NCI-H526 (cell line): ENCODE measurements around the gene DNAH17.

ENCODE experiments used
- DNase-seq, 2 experiments: peaks; one replicate each; lab custom pipeline; 2025; lab: John Stamatoyannopoulos, UW

Gene DNAH17

DNA sequence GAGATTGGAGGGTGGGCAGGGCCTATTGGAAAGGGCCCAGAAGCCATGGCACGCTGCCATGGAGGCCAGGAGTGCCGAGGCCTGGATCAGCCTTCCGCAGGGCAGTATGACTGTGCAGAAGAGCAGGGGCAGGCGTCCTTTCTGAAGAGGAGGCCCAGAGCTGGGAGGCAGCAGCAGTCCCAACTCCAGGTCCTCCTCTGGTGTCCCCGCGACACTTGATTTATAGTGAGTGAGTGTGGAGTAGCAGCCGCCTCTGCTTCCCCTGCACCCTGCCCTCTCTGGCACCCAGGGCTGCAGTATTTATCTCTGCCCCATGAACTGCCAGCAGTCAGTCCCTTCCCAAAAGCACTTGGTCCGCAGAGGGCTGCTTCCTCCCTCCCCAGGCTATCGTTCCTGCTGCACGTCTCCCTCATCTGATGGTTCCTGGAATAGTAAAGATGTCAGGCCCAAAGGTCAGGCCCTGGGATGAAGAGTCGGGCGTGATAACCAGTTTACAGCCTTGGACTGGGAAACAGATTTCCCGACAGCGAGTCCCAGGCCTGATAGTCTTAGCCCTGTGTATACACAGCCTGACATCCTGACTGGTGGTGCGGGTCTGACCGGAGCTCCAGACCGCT, 165.8 kb downstream of the DNAH17 start:
- no peak for DNase-seq

DNA sequence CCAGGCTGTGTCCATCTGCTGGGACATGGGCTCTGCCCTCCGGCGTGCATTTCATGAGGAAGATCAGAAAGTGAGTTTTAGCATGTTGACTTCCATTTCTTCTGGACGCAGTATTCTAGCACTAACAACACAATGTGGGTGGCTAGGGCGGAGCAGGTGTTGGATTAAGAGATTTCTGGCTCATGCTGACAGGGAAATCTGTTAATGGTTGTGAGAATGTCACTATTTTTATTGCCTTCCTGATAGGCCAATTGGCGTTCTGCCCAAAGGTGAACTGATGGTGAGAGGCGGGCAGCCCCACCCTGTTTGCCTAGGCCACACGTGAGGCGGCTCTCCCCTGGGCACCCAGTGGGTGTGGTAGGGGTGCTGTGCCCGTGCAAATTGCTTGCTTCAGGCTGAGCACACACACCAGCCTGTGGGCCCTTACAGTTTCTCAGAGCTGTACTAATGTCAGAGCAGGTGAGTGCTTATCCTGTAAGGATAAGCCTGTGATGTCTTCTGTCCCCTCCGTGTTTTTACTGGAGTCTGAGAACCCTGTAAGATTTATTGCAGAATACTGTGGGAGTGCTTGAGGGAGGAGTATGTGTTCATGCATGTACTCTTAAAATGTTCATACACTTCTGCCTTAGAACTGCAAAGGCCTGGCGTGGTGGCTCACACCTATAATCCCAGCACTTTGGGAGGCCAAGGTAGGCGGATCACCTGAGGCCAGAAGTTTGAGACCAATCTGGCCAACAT, 167.8 kb downstream of the DNAH17 start:
- peak in 1 of 2 experiments; percentile 41 for DNase-seq

- DNase-seq, result no peak
Measured at GRCh38 chr17:78408476-78409050, 168.6 kb downstream of the DNAH17 start.

- no peak for DNase-seq
Measured at GRCh38 chr17:78407387-78408000, 169.7 kb downstream of the DNAH17 start.

DNA sequence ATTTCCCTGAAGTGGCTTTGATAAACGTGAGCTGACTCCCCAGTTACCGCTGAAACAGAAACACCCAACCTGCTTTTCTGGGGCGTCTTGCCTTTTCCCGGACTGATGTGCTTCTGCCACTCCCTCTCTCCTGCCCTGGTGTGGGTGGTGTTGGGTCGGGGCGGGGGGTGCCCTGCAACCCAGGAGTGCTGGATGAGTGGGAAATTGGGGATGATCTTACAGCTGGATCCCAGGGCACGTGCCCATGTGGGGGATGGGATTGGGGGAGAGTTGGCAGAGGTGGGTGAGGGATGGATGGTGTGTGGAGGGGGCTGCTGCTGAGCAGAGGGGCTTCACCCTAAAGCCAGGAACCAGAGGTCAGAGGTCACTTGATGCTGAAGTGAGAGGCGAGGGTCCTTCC, 170.3 kb downstream of the DNAH17 start:
- DNase-seq, result no peak

- no peak for DNase-seq
Measured at GRCh38 chr17:78406396-78406795, 170.8 kb downstream of the DNAH17 start.

GRCh38 chr17:78403822-78404221, 173.4 kb downstream of the DNAH17 start:
- DNase-seq, result no peak

DNA sequence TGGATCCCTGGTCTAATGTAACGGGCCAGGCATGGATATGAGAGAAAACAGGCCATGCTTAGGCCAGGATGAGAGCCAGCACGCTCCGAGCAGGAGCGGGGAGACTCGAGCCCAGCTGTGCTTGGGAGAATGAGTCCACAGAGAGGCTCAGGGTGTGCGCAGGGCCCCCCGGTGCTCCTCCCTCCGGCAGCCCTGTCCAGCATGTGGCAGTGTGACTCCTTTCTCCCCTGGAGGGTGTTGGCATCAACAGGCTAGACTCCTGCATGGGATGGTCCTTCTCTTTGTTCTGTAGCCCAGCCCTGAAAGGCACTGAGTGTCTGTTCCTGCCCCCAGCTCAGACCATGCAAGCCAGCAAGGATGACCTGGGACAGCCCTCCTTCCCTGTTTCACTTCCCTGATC, 175.3 kb downstream of the DNAH17 start:
- no peak for DNase-seq

DNA sequence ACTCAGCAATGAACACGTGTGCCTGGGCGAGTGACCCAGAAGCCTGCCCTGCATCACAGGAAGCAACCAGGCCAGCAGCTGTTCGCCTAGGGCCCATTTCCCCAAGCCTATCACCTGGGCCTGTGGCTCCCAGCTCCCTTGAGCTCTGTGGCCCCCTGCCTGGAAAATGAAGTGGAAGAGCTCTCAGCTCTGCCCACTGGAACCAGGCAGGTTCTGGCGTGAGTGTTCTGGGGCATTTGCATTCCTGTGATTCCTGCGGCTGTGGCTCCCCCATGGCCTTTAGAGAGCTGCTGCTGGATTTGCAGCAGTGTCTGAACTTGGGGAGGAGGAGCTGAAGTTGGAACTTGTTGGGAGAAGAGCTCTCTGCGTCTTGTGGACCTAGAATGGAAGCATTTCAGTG, 175.9 kb downstream of the DNAH17 start:
- DNase-seq, result no peak

DNA sequence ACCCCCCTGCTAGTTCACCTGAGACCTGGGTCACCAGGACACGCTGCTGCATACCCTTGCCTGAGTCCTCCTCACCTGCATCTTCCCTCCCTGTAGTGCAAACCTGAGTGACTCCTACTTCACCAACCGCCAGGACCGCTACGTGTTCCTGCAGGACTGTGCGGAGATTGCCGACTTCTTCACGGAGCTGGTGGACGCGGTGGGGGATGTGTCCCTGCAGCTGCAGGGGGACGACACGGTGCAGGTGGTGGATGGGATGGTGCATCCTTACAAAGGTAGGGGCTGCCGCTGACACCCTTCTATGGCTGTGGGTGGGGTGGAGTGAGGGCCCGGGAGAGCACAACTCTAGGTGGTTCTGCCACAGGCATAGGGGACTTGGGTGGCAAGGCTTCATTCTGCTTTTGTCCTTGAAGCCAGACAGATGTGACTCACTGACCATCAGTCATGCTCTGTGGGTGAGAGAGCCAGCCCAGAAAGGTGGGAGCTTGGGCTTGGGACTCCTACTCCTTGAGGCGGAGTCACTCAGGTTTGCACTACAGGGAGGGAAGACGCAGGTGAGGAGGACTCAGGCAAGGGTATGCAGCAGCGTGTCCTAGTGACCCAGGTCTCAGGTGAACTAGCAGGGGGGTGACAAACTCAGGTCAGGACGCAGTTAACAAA, 176.5 kb downstream of the DNAH17 start:
- DNase-seq, result no peak

DNA sequence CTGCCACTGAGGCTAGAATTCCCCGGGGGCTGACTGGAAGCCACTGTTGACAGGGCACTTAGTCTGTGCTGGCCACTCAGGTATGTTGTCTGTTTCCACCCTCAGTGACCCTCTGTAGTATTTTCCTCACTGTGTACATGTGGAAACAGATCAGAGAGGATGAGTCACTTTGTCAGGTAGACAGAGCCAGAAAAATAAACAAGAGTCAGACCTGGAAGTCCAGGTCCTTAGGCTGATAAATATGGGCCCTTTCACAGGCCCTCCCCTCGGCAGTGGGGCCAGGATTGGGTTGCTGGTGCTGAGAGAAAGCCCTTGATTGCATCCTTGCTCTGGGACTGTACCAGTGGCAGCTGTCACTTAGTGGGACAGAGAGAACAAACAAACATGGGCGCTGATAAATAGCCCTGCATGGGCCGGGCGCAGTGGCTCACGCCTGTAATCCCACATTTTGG, 177.5 kb downstream of the DNAH17 start:
- no peak for DNase-seq

DNA sequence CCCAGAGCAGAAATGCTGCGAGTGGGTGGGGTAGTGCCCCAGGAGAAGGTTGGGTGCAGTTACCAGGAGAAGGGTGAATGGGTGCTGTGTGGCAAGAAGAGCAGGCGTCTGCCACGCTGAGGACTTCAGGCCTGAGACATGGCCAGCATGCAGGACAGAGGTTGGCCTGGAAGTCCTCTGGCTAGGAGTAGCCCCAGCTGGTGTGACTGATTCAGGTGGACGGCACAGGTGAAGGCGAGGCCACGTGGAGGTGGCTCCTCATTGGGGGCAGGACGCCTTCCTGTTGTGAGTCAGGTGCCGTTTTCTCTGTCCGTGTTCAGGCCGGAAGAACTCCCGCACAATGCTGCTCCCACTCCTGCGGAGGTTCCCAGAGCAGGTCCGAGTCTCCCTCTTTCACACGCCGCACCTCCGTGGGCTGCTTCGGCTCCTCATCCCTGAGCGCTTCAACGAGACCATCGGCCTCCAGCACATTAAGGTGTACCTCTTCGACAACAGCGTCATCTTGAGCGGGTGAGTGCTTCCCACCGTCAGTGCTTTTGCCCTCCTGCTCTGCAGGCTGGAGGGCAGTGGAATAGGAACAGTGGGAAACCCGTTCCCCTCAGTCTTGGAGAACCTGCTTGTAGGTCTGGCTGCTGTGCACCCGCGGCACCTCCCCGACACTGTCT, 178.0 kb downstream of the DNAH17 start:
- no peak for DNase-seq

- DNase-seq, result no peak
Measured at GRCh38 chr17:78398390-78398789, 178.8 kb downstream of the DNAH17 start.

DNA sequence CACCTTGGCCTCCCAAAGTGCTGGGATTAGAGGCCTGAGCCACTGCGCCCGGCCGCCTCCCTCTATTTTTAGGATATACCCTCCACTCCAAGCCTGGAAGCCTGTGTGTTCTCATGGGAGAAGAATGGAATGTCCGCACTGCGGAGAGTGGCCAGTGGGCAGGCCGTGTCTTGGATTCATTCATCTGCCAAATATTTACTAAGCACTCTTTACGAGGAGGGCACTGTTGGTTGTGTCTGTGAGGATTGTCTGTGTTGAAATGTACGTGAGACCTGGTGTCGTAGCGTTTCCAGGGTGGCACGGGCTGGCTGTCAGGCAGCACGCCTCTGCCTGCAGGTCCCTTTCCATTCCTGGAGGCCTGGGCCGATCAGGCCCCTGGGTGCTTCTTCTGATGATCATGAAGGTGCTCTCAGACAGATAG, 179.5 kb downstream of the DNAH17 start:
- no peak for DNase-seq

GRCh38 chr17:78396441-78397337, 180.5 kb downstream of the DNAH17 start:
- no peak for DNase-seq

DNA sequence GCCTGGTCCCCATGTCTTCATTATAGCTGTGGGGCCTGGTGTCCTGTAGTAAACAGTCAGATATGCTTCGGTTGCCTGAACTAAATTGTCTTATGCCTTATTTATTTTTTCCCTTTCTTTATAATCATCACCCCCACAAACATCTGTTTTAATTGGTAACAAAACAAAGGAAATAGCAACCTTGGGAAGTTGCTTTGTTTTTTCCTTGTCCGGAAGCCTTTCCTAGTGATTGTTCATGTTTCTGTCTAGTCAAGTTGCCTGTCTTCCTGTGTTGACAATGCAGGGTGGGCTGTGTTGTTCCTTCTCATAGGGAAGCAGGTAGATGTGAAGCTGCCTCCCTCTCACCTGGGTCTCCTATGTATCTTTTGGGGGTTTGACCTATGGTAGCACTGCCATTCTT, 182.0 kb downstream of the DNAH17 start:
- no peak for DNase-seq

DNA sequence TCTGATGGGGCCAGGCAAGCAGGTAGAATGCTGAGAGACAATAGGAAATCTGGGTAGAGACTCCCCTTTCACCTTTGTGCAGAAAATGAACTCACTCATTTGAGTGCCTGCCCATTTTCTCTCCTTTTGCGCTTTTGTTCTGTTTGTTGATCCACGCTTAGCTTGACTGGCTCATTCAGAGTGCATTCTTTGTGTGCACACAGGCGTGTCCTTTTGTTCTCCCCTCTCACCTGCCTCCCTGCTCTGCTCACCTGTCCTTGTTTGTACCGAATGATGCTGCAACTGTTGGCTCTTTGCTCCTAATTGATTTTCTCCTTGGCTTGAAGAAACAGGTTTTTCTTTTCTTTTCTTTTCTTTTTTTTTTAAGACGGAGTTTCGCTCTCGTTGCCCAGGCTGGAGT, 183.0 kb downstream of the DNAH17 start:
- DNase-seq, result peak; percentile 39 to 75

GRCh38 chr17:78393575-78393974, 183.6 kb downstream of the DNAH17 start:
- no peak for DNase-seq

GRCh38 chr17:78392295-78392694, 184.9 kb downstream of the DNAH17 start:
- DNase-seq, result no peak

DNA sequence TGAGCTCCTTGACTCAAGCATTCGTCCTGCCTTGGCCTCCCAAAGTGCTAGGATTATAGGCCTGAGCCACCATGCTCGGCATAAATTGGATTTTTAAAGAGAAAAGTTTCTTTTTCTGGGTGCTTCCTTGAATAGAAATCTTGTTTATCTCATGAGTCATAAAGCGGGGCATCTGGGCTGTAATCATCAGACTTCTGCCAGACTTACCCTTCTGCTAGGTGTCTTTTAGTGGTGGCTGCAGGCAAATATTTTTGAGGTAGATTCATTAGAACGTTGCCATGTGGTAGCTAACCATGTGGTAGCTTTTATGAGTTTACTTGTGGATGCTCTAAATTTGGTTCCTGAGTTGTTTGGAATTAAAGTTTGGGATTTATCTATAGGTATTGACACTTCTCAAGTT, 185.4 kb downstream of the DNAH17 start:
- no peak for DNase-seq

- DNase-seq, result no peak
Measured at GRCh38 chr17:78391051-78391431, 186.2 kb downstream of the DNAH17 start.
